Testis (tissue), 2 donors: ENCODE results near the gene DIABLO.

Experiments used
- POLR2A ChIP-seq: fragments of 450-650 bp; IDR thresholded peaks from one replicate; pipeline ENCODE4 v1.6.1; 2017; ENCODE audit warnings: antibody characterized with exemption, mild to moderate bottlenecking, moderate library complexity
- TF ChIP-seq, protein P1 (sequence below), 3 experiments: fragments of 450-650 bp in 2 of 3; fragments of 200-600 bp in 1 of 3; sonication (generic) in 1 of 3; IDR thresholded peaks; one replicate each; pipeline ENCODE4 v1.5.1; 2016 to 2019; ENCODE audit warnings: antibody characterized with exemption in 3 of 3, mild to moderate bottlenecking in 2 of 3, moderate library complexity in 1 of 3

DNA sequence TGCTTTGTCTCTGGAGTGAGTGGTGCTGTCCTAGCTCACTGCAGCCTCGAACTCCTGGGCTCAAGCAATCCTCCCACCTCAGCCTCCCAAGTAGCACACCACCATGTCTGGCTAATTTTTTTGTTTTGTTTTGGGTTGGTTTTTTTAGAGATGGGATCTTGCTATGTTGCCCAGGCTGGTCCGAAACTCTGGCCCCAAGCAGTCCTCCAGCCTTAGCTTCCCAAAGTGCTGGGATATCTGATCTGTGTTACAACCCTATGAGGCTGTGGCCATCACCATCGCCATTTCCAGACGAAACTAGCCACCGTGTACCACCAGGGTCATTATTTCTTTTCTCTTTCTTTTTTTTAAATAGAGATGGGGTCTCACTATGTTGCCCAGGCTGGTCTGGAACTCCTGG, 54.5 kb downstream of the DIABLO start:
- TF ChIP-seq, protein P1, sequence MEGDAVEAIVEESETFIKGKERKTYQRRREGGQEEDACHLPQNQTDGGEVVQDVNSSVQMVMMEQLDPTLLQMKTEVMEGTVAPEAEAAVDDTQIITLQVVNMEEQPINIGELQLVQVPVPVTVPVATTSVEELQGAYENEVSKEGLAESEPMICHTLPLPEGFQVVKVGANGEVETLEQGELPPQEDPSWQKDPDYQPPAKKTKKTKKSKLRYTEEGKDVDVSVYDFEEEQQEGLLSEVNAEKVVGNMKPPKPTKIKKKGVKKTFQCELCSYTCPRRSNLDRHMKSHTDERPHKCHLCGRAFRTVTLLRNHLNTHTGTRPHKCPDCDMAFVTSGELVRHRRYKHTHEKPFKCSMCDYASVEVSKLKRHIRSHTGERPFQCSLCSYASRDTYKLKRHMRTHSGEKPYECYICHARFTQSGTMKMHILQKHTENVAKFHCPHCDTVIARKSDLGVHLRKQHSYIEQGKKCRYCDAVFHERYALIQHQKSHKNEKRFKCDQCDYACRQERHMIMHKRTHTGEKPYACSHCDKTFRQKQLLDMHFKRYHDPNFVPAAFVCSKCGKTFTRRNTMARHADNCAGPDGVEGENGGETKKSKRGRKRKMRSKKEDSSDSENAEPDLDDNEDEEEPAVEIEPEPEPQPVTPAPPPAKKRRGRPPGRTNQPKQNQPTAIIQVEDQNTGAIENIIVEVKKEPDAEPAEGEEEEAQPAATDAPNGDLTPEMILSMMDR (IDR thresholded peaks at IDR 0.05) = no peak
- TF ChIP-seq POLR2A = no peak
